Cortex of kidney (tissue), 1 donor: ENCODE measurements around the gene CELF4.

Experiments used
- DNase-seq: peaks from one replicate; lab custom pipeline; 2025; lab: John Stamatoyannopoulos, UW

Gene CELF4

GRCh38 chr18:37318360-37319355, 246.9 kb downstream of the CELF4 start:
- DNase-seq, result no peak

- DNase-seq, result no peak
These were observed 248.1 kb downstream of the CELF4 start for GRCh38 chr18:37317486-37317885.

- no peak for DNase-seq
These were observed 249.1 kb downstream of the CELF4 start for GRCh38 chr18:37316468-37316867.

- DNase-seq, result no peak
These were observed 249.7 kb downstream of the CELF4 start for GRCh38 chr18:37315935-37316334.

- DNase-seq, result no peak
These were observed 251.1 kb downstream of the CELF4 start for GRCh38 chr18:37314534-37314933.

- no peak for DNase-seq
These were observed 252.0 kb downstream of the CELF4 start for GRCh38 chr18:37313624-37314023.

- no peak for DNase-seq
These were observed 255.7 kb downstream of the CELF4 start for GRCh38 chr18:37309861-37310260.

- DNase-seq, result no peak
These were observed 256.5 kb downstream of the CELF4 start for GRCh38 chr18:37309059-37309458.

- DNase-seq, result no peak
These were observed 258.4 kb downstream of the CELF4 start for GRCh38 chr18:37307181-37307580.

GRCh38 chr18:37306432-37306831, 259.2 kb downstream of the CELF4 start:
- no peak for DNase-seq

- DNase-seq, result no peak
These were observed 260.5 kb downstream of the CELF4 start for GRCh38 chr18:37305066-37305465.

- no peak for DNase-seq
These were observed 261.5 kb downstream of the CELF4 start for GRCh38 chr18:37304012-37304680.

- DNase-seq, result no peak
These were observed 262.6 kb downstream of the CELF4 start for GRCh38 chr18:37303009-37303408.

GRCh38 chr18:37302519-37302918, 263.1 kb downstream of the CELF4 start:
- no peak for DNase-seq

GRCh38 chr18:37299471-37300304, 265.9 kb downstream of the CELF4 start:
- DNase-seq, result no peak

- DNase-seq, result no peak
These were observed 266.8 kb downstream of the CELF4 start for GRCh38 chr18:37298816-37299215.

- no peak for DNase-seq
These were observed 268.5 kb downstream of the CELF4 start for GRCh38 chr18:37297106-37297505.

- no peak for DNase-seq
These were observed 270.6 kb downstream of the CELF4 start for GRCh38 chr18:37294951-37295350.

- no peak for DNase-seq
These were observed 272.2 kb downstream of the CELF4 start for GRCh38 chr18:37293359-37293758.

GRCh38 chr18:37289423-37289822, 276.2 kb downstream of the CELF4 start:
- DNase-seq, result no peak

GRCh38 chr18:37287601-37288000, 278.0 kb downstream of the CELF4 start:
- DNase-seq, result no peak

GRCh38 chr18:37286801-37287200, 278.8 kb downstream of the CELF4 start:
- DNase-seq, result no peak
